ENCODE data around the gene NAALADL1. TPM values are rescaled to one million over a fixed set of nuclear protein-coding genes. Genes with fewer than 3 reads are reported as not detected.

Gene NAALADL1
- total and polyA plus RNA-seq, 5 donors from 2014 or later: 16.4 to 52.2 (median 27.8) TPM

DNA sequence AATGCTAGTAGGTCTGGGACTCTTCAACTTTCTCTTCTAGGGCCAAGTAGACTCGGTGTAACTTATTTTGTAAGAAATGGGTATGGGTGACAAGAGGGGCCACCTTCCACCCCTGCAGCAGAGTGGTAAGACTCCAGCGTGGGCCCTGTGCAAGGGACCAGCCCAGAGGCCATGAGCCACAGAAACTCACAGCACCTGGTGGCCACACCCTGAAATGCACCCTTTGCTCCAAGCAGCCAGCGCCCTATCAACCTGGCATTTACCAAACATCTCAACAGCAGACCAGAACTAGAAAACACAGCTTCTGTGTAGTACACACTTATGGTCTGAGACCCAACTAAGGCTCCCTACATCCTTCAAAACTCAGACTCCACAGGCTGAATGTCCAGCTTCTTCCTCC, 19.8 kb upstream of the NAALADL1 start:
- Mint-ChIP-seq H3K4me1 (peaks cover 0 to 13% (median 6%) of the 10 kb centered on the region in 4 donors), H3K9me3 (no peaks in the 10 kb centered on the region), H3K27me3 (no peaks in the 10 kb centered on the region), H3K27ac (peak overlapping the region in 2 of 3 donors; percentile 86 to 90), H3K4me3 (peak overlapping the region in 1 of 4 donors; percentile 57), H3K36me3 (no peaks in the 10 kb centered on the region)
- ATAC-seq (ENCODE audit: low read depth in 2 of 2) (peak; percentile 87 to 94), DNase-seq (peak; percentile 53 to 84 (median 79))
- no peaks in the 10 kb centered on the region for H3K9me3 ChIP-seq (ENCODE audit: control insufficient read depth in 2 of 2, low read length in 2 of 2)
- H3K36me3 ChIP-seq (ENCODE audit: control insufficient read depth, insufficient read depth, low read length): no peaks in the 10 kb centered on the region
- peak overlapping the region; percentile 32 for H3K4me3 ChIP-seq (ENCODE audit: low read depth, low read length)
- H3K27me3 ChIP-seq (ENCODE audit: control insufficient read depth, insufficient read depth, low read length): no peaks in the 10 kb centered on the region
- H3K4me1 ChIP-seq (ENCODE audit: control insufficient read depth, insufficient read depth, low read length, poor library complexity, severe bottlenecking): peaks cover 6% of the 10 kb centered on the region
- peak overlapping the region; percentile 53 for H3K27ac ChIP-seq (ENCODE audit: insufficient read depth, low read length, poor library complexity, severe bottlenecking)

DNA sequence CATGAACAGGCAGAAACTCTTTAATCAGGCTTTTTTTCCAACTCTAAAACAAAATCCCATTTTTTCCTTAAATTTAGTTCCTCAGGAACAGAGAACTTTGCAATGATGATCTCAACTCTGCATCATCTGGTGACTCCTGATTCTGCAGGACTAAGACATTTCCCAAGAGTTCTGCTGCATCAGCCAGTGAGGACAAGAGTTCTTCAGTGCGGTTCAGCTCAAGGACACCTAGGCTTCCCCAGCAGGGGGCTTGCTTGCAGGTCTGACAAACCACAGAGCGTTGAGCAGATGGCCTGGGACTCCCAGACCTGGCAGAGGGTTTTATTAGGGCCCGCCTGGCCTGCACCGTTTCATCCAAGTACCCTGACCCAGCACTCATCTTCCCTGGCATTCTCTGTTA, 19.1 kb upstream of the NAALADL1 start:
- Histone ChIP-seq H3K36me3 (ENCODE audit: control insufficient read depth, insufficient read depth, low read length) (no peaks in the 10 kb centered on the region), H3K27me3 (ENCODE audit: control insufficient read depth, insufficient read depth, low read length) (no peaks in the 10 kb centered on the region), H3K4me1 (ENCODE audit: control insufficient read depth, insufficient read depth, low read length, poor library complexity, severe bottlenecking) (peaks cover 5% of the 10 kb centered on the region), H3K9me3 (ENCODE audit: control insufficient read depth in 2 of 2, low read length in 2 of 2) (no peaks in the 10 kb centered on the region), H3K4me3 (ENCODE audit: low read depth, low read length) (no peak overlapping the region), H3K27ac (ENCODE audit: insufficient read depth, low read length, poor library complexity, severe bottlenecking) (no peak overlapping the region)
- Mint-ChIP-seq H3K27ac (peak overlapping the region in 1 of 3 donors; percentile 26), H3K36me3 (no peaks in the 10 kb centered on the region), H3K4me1 (peaks cover 0 to 9% (median 6%) of the 10 kb centered on the region in 4 donors), H3K4me3 (no peak overlapping the region), H3K27me3 (no peaks in the 10 kb centered on the region), H3K9me3 (no peaks in the 10 kb centered on the region)
- no peak for ATAC-seq (ENCODE audit: low read depth in 2 of 2)
- no peak for DNase-seq

GRCh38 chr11:65072631-65072966, 14.2 kb upstream of the NAALADL1 start:
- H3K27me3 ChIP-seq (ENCODE audit: control insufficient read depth, insufficient read depth, low read length): no peaks in the 10 kb centered on the region
- Mint-ChIP-seq H3K27ac (no peak overlapping the region), H3K4me1 (no peaks in the 10 kb centered on the region), H3K9me3 (no peaks in the 10 kb centered on the region), H3K4me3 (no peak overlapping the region), H3K36me3 (no peaks in the 10 kb centered on the region), H3K27me3 (no peaks in the 10 kb centered on the region)
- H3K4me3 ChIP-seq (ENCODE audit: low read depth, low read length): no peak overlapping the region
- no peaks in the 10 kb centered on the region for H3K9me3 ChIP-seq (ENCODE audit: control insufficient read depth in 2 of 2, low read length in 2 of 2)
- ATAC-seq (ENCODE audit: low read depth in 2 of 2) (no peak), DNase-seq (no peak)
- H3K27ac ChIP-seq (ENCODE audit: insufficient read depth, low read length, poor library complexity, severe bottlenecking): no peak overlapping the region
- no peaks in the 10 kb centered on the region for H3K36me3 ChIP-seq (ENCODE audit: control insufficient read depth, insufficient read depth, low read length)
- no peaks in the 10 kb centered on the region for H3K4me1 ChIP-seq (ENCODE audit: control insufficient read depth, insufficient read depth, low read length, poor library complexity, severe bottlenecking)

DNA sequence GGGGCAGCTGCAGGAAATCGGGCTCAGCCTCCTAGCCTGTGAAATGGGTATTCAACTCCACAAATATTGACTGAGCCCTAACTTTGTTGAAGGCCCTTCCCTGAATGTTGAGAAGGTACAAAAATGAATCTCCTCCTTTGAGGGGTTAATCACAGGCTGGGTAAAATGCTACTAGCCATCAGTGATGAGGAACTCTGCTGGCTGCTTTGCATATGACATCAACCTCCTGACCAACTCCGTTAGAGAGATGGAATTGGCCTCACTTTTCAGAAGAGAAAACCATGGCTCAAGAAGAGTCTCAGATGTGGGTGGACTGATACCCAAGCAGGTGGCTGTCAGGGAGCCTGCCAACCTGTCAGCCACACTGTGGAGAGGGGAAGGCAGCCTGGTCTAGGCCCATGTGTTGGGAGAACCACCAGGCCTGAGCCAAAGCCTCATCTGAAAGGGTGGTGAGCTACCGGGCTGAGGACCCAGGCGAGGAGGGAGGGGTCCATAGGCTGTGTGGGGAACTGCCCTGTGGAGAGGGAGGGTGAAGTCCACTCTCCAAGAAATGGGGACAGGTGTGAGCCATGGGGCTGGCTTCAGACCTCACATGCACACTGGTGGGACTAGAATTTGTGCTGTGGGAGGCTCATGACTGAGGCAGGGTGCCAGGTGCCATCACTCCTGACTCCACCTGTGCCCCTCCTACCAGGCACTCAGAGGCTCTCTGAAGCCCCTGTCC, 13.7 kb upstream of the NAALADL1 start:
- H3K36me3 Mint-ChIP-seq: no peaks in the 10 kb centered on the region
- no peaks in the 10 kb centered on the region for H3K4me1 Mint-ChIP-seq
- no peak for DNase-seq
- no peak overlapping the region for H3K4me3 Mint-ChIP-seq
- H3K27ac Mint-ChIP-seq: peak overlapping the region in 1 of 3 donors; percentile 28
- Histone ChIP-seq H3K4me1 (ENCODE audit: control insufficient read depth, insufficient read depth, low read length, poor library complexity, severe bottlenecking) (no peaks in the 10 kb centered on the region), H3K4me3 (ENCODE audit: low read depth, low read length) (no peak overlapping the region), H3K27ac (ENCODE audit: insufficient read depth, low read length, poor library complexity, severe bottlenecking) (no peak overlapping the region), H3K27me3 (ENCODE audit: control insufficient read depth, insufficient read depth, low read length) (no peaks in the 10 kb centered on the region), H3K9me3 (ENCODE audit: control insufficient read depth in 2 of 2, low read length in 2 of 2) (no peaks in the 10 kb centered on the region), H3K36me3 (ENCODE audit: control insufficient read depth, insufficient read depth, low read length) (no peaks in the 10 kb centered on the region)
- ATAC-seq (ENCODE audit: low read depth in 2 of 2): no peak
- H3K27me3 Mint-ChIP-seq: no peaks in the 10 kb centered on the region
- no peaks in the 10 kb centered on the region for H3K9me3 Mint-ChIP-seq

DNA sequence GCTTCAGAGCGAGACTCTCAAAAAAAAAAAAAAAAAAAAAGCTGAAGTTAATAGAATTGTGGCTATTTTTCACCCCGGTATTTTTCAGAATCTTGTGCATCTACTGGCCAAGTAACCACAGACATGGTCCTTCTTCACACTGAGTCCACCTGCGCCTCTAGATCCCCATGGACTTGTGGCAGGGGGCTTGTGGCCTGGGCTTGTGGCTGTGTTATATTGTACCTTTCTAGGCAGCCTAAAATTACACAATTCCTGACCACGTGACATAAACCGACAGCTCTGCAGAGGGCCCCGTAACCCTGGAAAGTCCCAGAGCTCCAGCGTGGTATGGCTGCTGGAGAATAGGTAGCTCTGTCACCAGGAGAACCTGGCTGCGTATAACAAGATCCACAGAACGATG, 10.9 kb upstream of the NAALADL1 start:
- Mint-ChIP-seq H3K27ac (no peak overlapping the region), H3K9me3 (no peaks in the 10 kb centered on the region), H3K36me3 (no peaks in the 10 kb centered on the region), H3K27me3 (no peaks in the 10 kb centered on the region), H3K4me1 (no peaks in the 10 kb centered on the region), H3K4me3 (no peak overlapping the region)
- no peaks in the 10 kb centered on the region for H3K4me1 ChIP-seq (ENCODE audit: control insufficient read depth, insufficient read depth, low read length, poor library complexity, severe bottlenecking)
- no peaks in the 10 kb centered on the region for H3K27me3 ChIP-seq (ENCODE audit: control insufficient read depth, insufficient read depth, low read length)
- ATAC-seq (ENCODE audit: low read depth in 2 of 2) (no peak), DNase-seq (no peak)
- H3K36me3 ChIP-seq (ENCODE audit: control insufficient read depth, insufficient read depth, low read length): no peaks in the 10 kb centered on the region
- H3K9me3 ChIP-seq (ENCODE audit: control insufficient read depth in 2 of 2, low read length in 2 of 2): no peaks in the 10 kb centered on the region
- H3K4me3 ChIP-seq (ENCODE audit: low read depth, low read length): no peak overlapping the region
- H3K27ac ChIP-seq (ENCODE audit: insufficient read depth, low read length, poor library complexity, severe bottlenecking): no peak overlapping the region

GRCh38 chr11:65067446-65067845, 9.1 kb upstream of the NAALADL1 start:
- DNase-seq (no peak), ATAC-seq (ENCODE audit: low read depth in 2 of 2) (no peak)
- Mint-ChIP-seq H3K9me3 (no peaks in the 10 kb centered on the region), H3K4me1 (no peaks in the 10 kb centered on the region), H3K36me3 (no peaks in the 10 kb centered on the region), H3K27me3 (no peaks in the 10 kb centered on the region), H3K4me3 (no peak overlapping the region), H3K27ac (no peak overlapping the region)
- no peaks in the 10 kb centered on the region for H3K4me1 ChIP-seq (ENCODE audit: control insufficient read depth, insufficient read depth, low read length, poor library complexity, severe bottlenecking)
- H3K4me3 ChIP-seq (ENCODE audit: low read depth, low read length): no peak overlapping the region
- no peaks in the 10 kb centered on the region for H3K36me3 ChIP-seq (ENCODE audit: control insufficient read depth, insufficient read depth, low read length)
- no peaks in the 10 kb centered on the region for H3K9me3 ChIP-seq (ENCODE audit: control insufficient read depth in 2 of 2, low read length in 2 of 2)
- H3K27ac ChIP-seq (ENCODE audit: insufficient read depth, low read length, poor library complexity, severe bottlenecking): no peak overlapping the region
- no peaks in the 10 kb centered on the region for H3K27me3 ChIP-seq (ENCODE audit: control insufficient read depth, insufficient read depth, low read length)

DNA sequence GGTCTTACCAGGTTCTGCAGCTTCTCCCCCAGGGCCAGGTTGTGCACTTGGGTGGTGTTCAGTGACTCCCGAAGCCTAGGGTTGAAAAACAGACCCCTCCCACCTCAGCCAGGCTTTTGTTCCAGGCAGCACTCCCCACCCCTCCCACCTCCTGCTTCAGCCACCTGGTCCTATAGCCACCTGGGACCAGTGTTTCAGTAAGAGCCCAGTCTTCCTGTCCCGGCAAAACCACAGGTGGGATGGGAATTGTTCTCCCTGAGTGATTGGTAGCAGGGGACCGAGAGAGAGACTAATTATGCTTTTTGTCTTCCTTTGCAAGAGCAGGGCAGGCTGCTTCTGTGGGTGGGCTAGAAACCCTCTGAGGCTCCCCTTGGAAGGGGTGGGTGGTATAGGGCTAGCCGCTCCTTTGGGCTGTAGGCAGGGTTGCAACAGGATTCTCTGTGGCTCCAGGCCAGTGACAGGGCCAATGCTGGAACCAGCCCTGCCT, 8.5 kb upstream of the NAALADL1 start:
- Mint-ChIP-seq H3K36me3 (no peaks in the 10 kb centered on the region), H3K4me1 (no peaks in the 10 kb centered on the region), H3K9me3 (no peaks in the 10 kb centered on the region), H3K27ac (no peak overlapping the region), H3K27me3 (peaks cover 4% of the 10 kb centered on the region), H3K4me3 (no peak overlapping the region)
- no peak overlapping the region for H3K27ac ChIP-seq (ENCODE audit: insufficient read depth, low read length, poor library complexity, severe bottlenecking)
- ATAC-seq (ENCODE audit: low read depth in 2 of 2) (no peak), DNase-seq (no peak)
- no peaks in the 10 kb centered on the region for H3K9me3 ChIP-seq (ENCODE audit: control insufficient read depth in 2 of 2, low read length in 2 of 2)
- no peaks in the 10 kb centered on the region for H3K4me1 ChIP-seq (ENCODE audit: control insufficient read depth, insufficient read depth, low read length, poor library complexity, severe bottlenecking)
- H3K36me3 ChIP-seq (ENCODE audit: control insufficient read depth, insufficient read depth, low read length): no peaks in the 10 kb centered on the region
- H3K27me3 ChIP-seq (ENCODE audit: control insufficient read depth, insufficient read depth, low read length): no peaks in the 10 kb centered on the region
- H3K4me3 ChIP-seq (ENCODE audit: low read depth, low read length): no peak overlapping the region

DNA sequence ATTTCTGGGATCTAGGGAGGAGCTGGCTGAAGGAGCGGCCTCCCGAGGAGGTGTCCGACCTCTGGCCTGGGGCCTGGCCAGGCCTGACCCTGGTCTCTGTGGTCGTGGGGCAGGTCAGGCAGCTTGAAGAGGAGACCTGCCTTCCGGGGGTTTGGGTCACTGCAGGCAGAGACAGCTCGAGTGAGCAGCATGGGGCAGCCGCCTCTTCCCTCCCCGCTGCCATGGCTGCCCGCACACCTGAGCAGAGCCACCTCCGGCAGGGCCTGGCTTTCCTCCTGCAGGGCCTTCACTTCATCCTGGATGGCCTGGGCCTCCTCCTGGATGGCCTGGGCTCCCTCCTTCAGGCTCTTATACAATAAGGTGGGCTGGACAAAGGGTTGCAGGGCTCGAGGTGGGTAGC, 8.0 kb upstream of the NAALADL1 start:
- Mint-ChIP-seq H3K36me3 (no peaks in the 10 kb centered on the region), H3K27ac (no peak overlapping the region), H3K4me1 (no peaks in the 10 kb centered on the region), H3K9me3 (no peaks in the 10 kb centered on the region), H3K27me3 (peaks cover 4% of the 10 kb centered on the region), H3K4me3 (no peak overlapping the region)
- H3K4me1 ChIP-seq (ENCODE audit: control insufficient read depth, insufficient read depth, low read length, poor library complexity, severe bottlenecking): no peaks in the 10 kb centered on the region
- no peaks in the 10 kb centered on the region for H3K36me3 ChIP-seq (ENCODE audit: control insufficient read depth, insufficient read depth, low read length)
- ATAC-seq (ENCODE audit: low read depth in 2 of 2) (no peak), DNase-seq (no peak)
- no peak overlapping the region for H3K4me3 ChIP-seq (ENCODE audit: low read depth, low read length)
- no peaks in the 10 kb centered on the region for H3K9me3 ChIP-seq (ENCODE audit: control insufficient read depth in 2 of 2, low read length in 2 of 2)
- H3K27ac ChIP-seq (ENCODE audit: insufficient read depth, low read length, poor library complexity, severe bottlenecking): no peak overlapping the region
- H3K27me3 ChIP-seq (ENCODE audit: control insufficient read depth, insufficient read depth, low read length): no peaks in the 10 kb centered on the region

Measured in CD4-positive, CD25-positive, alpha-beta regulatory T cell (primary cell).